BLaER1 (cell line): ENCODE data around the gene ASTN1.

Experiments used
- H3K27ac ChIP-seq: shearing (Covaris generic); formaldehyde crosslinking; 2 replicates; pipeline ENCODE4 v1.8.1; 2022
- H3K27me3 ChIP-seq: shearing (Covaris generic); formaldehyde crosslinking; 2 replicates; pipeline ENCODE4 v1.8.1; 2022
- H3K36me3 ChIP-seq: shearing (Covaris generic); formaldehyde crosslinking; 2 replicates; pipeline ENCODE4 v1.8.1; 2022
- H3K4me1 ChIP-seq: shearing (Covaris generic); formaldehyde crosslinking; 2 replicates; pipeline ENCODE4 v1.8.1; 2022
- H3K4me2 ChIP-seq: shearing (Covaris generic); formaldehyde crosslinking; 2 replicates; pipeline ENCODE4 v1.8.1; 2022
- H3K4me3 ChIP-seq: shearing (Covaris generic); formaldehyde crosslinking; 2 replicates; pipeline ENCODE4 v1.8.1; 2022
- H3K9ac ChIP-seq: shearing (Covaris generic); formaldehyde crosslinking; 2 replicates; pipeline ENCODE4 v1.8.1; 2022
- H3K9me3 ChIP-seq: shearing (Covaris generic); formaldehyde crosslinking; 2 replicates; pipeline ENCODE4 v1.8.1; 2022
- H4K20me1 ChIP-seq: shearing (Covaris generic); formaldehyde crosslinking; 2 replicates; pipeline ENCODE4 v1.8.1; 2022
- Cebpa-rat ChIP-seq: shearing (Covaris generic); IDR thresholded peaks from 2 replicates; pipeline ENCODE4 v1.8.1; 2022

Gene ASTN1

GRCh38 chr1:177133977-177134538 lies 30.5 kb downstream of the ASTN1 start:
- Histone ChIP-seq H4K20me1 (no peaks in the 10 kb centered on the region), H3K4me1 (peaks cover 46% of the 10 kb centered on the region), H3K9me3 (no peaks in the 10 kb centered on the region), H3K9ac (no peak overlapping the region), H3K36me3 (no peaks in the 10 kb centered on the region), H3K4me2 (peak overlapping the region; percentile 83), H3K27me3 (no peaks in the 10 kb centered on the region), H3K27ac (no peak overlapping the region), H3K4me3 (no peak overlapping the region)
- TF ChIP-seq Cebpa-rat, result no peak

DNA sequence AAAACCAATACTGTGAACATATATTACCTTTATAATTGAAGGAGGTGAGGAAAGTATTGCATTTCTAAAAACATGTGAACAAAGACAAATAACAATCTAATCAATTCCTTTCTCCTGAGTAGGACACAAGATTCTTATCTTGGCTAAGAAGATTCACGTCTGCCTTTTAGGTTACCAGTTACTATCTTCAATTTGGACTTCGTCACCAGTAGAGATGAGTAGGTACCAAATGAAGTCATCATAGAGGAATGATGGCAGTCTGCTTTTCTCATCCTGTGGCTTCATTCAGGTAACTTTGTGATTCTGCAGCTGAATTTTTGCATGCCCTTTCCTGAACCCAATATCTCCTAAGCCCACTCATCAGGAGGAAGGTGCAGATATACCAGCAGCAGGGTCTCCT lies 32.4 kb downstream of the ASTN1 start:
- no peak for TF ChIP-seq Cebpa-rat
- Histone ChIP-seq H3K36me3 (no peaks in the 10 kb centered on the region), H3K4me2 (no peak overlapping the region), H3K27ac (no peak overlapping the region), H3K9ac (no peak overlapping the region), H3K9me3 (no peaks in the 10 kb centered on the region), H4K20me1 (no peaks in the 10 kb centered on the region), H3K27me3 (no peaks in the 10 kb centered on the region), H3K4me1 (peaks cover 28% of the 10 kb centered on the region), H3K4me3 (no peak overlapping the region)

GRCh38 chr1:177131723-177132122 lies 32.8 kb downstream of the ASTN1 start:
- no peak overlapping the region for H3K9ac ChIP-seq
- no peaks in the 10 kb centered on the region for H3K27me3 ChIP-seq
- peaks cover 28% of the 10 kb centered on the region for H3K4me1 ChIP-seq
- TF ChIP-seq Cebpa-rat, result no peak
- H3K27ac ChIP-seq, result no peak overlapping the region
- H3K4me2 ChIP-seq, result no peak overlapping the region
- no peaks in the 10 kb centered on the region for H3K36me3 ChIP-seq
- H3K9me3 ChIP-seq, result no peaks in the 10 kb centered on the region
- H4K20me1 ChIP-seq, result no peaks in the 10 kb centered on the region
- H3K4me3 ChIP-seq, result no peak overlapping the region

DNA sequence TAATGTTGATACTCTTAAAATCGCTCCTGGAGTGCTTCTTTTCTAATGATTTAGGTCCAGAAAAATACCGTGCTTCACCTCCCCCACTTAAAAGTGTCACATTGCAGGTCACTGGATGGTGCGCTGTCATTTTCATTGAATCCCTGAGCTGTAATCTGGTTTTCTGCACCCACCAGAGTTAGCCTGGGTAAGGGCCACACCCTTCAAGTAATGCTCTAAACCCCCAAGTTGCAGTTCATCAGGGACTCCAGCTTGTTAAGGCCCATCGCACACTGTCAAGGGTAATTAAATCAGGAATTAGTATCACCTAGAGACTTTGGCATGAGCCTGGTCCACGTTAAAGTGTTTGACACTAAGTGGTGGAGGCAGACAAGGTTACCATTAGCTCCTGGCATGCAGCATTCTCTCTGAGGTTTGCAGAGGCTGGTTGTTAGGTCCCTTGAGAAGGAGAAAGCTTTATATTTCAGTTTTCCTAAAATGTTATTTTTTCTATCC lies 34.0 kb downstream of the ASTN1 start:
- no peaks in the 10 kb centered on the region for H4K20me1 ChIP-seq
- H3K27me3 ChIP-seq, result no peaks in the 10 kb centered on the region
- H3K36me3 ChIP-seq, result no peaks in the 10 kb centered on the region
- no peak for TF ChIP-seq Cebpa-rat
- no peak overlapping the region for H3K9ac ChIP-seq
- H3K27ac ChIP-seq, result no peak overlapping the region
- H3K9me3 ChIP-seq, result no peaks in the 10 kb centered on the region
- no peak overlapping the region for H3K4me3 ChIP-seq
- no peak overlapping the region for H3K4me2 ChIP-seq
- H3K4me1 ChIP-seq, result peaks cover 23% of the 10 kb centered on the region

- H3K9me3 ChIP-seq, result no peaks in the 10 kb centered on the region
- no peak overlapping the region for H3K27ac ChIP-seq
- no peaks in the 10 kb centered on the region for H3K36me3 ChIP-seq
- H4K20me1 ChIP-seq, result no peaks in the 10 kb centered on the region
- H3K9ac ChIP-seq, result no peak overlapping the region
- no peak for TF ChIP-seq Cebpa-rat
- H3K4me2 ChIP-seq, result no peak overlapping the region
- H3K27me3 ChIP-seq, result no peaks in the 10 kb centered on the region
- H3K4me3 ChIP-seq, result no peak overlapping the region
- H3K4me1 ChIP-seq, result peaks cover 24% of the 10 kb centered on the region
Observed at GRCh38 chr1:177128665-177129281, 35.7 kb downstream of the ASTN1 start.

- Histone ChIP-seq H3K27ac (no peak overlapping the region), H3K9ac (no peak overlapping the region), H3K4me3 (no peak overlapping the region), H3K36me3 (no peaks in the 10 kb centered on the region), H3K4me2 (no peak overlapping the region), H4K20me1 (no peaks in the 10 kb centered on the region), H3K9me3 (no peaks in the 10 kb centered on the region), H3K4me1 (peaks cover 49% of the 10 kb centered on the region), H3K27me3 (no peaks in the 10 kb centered on the region)
- no peak for TF ChIP-seq Cebpa-rat
Observed at GRCh38 chr1:177126267-177126666, 38.2 kb downstream of the ASTN1 start.

- no peaks in the 10 kb centered on the region for H3K27me3 ChIP-seq
- H3K36me3 ChIP-seq, result no peaks in the 10 kb centered on the region
- peak overlapping the region; percentile 39; the same call in 1 of the 2 replicates for H3K9ac ChIP-seq
- H3K4me3 ChIP-seq, result no peak overlapping the region
- H4K20me1 ChIP-seq, result no peaks in the 10 kb centered on the region
- TF ChIP-seq Cebpa-rat, result no peak
- peak overlapping the region; percentile 91 for H3K27ac ChIP-seq
- no peaks in the 10 kb centered on the region for H3K9me3 ChIP-seq
- H3K4me2 ChIP-seq, result peak overlapping the region; percentile 80
- H3K4me1 ChIP-seq, result peaks cover 64% of the 10 kb centered on the region
Observed at GRCh38 chr1:177124577-177125278, 39.8 kb downstream of the ASTN1 start.

- no peak for TF ChIP-seq Cebpa-rat
- Histone ChIP-seq H3K4me2 (peak overlapping the region; percentile 80), H3K27me3 (no peaks in the 10 kb centered on the region), H3K9me3 (no peaks in the 10 kb centered on the region), H3K36me3 (no peaks in the 10 kb centered on the region), H3K9ac (peak overlapping the region; percentile 68; the same call in 1 of the 2 replicates), H3K4me3 (peak overlapping the region; percentile 9), H4K20me1 (no peaks in the 10 kb centered on the region), H3K4me1 (peaks cover 77% of the 10 kb centered on the region), H3K27ac (peak overlapping the region; percentile 91)
Observed at GRCh38 chr1:177122461-177123251, 41.9 kb downstream of the ASTN1 start.

DNA sequence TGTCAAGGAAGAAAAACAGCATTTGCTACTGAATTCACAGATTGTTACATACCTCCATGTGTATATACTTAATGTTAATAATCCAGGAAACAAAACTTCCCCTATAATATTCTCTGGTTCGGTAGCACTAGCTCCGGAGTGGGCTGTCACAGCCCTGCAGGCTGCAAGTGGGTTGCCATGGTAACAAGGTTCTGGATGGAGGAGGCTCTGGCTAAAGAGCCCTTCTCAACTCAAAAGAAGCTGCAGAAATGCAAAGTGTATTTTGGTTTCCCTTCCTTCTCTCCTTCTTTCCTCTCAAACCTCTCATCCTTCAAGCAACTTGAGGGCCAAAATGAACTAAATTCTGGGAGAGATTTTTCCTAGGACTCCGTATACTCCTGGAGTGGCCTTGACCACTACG lies 45.2 kb downstream of the ASTN1 start:
- no peak overlapping the region for H3K4me3 ChIP-seq
- H4K20me1 ChIP-seq, result no peaks in the 10 kb centered on the region
- H3K9me3 ChIP-seq, result no peaks in the 10 kb centered on the region
- H3K4me2 ChIP-seq, result peak overlapping the region; percentile 80
- peak overlapping the region; percentile 91 for H3K27ac ChIP-seq
- no peaks in the 10 kb centered on the region for H3K36me3 ChIP-seq
- H3K4me1 ChIP-seq, result peaks cover 59% of the 10 kb centered on the region
- no peaks in the 10 kb centered on the region for H3K27me3 ChIP-seq
- H3K9ac ChIP-seq, result no peak overlapping the region
- TF ChIP-seq Cebpa-rat, result no peak

DNA sequence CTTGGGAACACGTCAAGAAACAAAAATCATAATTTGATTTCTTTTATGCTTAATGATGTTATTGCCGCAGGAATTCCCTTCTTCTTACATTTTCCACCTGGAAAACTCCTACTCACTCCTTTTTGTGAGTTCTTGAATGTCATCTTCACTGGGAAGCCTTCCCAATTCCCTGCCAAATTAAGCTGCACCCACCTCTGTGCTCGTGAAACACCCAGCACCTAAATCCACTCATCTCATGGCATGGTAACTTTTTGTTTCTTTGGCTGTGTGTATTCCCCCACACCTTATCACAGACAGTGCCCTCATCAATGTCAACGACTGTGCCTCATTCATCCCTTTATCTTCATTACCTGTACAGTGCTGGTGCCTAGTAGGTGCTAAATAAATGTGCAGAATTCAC lies 45.6 kb downstream of the ASTN1 start:
- peaks cover 55% of the 10 kb centered on the region for H3K4me1 ChIP-seq
- H3K27ac ChIP-seq, result no peak overlapping the region

More for the DNA sequence above, 45.6 kb downstream of the ASTN1 start:
- Histone ChIP-seq H3K9ac (no peak overlapping the region), H3K4me2 (peak overlapping the region; percentile 80), H3K27me3 (no peaks in the 10 kb centered on the region), H3K36me3 (no peaks in the 10 kb centered on the region), H3K4me3 (no peak overlapping the region), H3K9me3 (no peaks in the 10 kb centered on the region), H4K20me1 (no peaks in the 10 kb centered on the region)
- TF ChIP-seq Cebpa-rat, result no peak
